Astrocyte (in vitro differentiated cells and primary cell): ENCODE data around the gene C2CD5.

ENCODE experiments used
- CTCF ChIP-seq: IDR thresholded peaks from 2 replicates; pipeline ENCODE4 v1.5.1; 2011; ENCODE audit warnings: low read depth, mild to moderate bottlenecking, inconsistent platforms, low read length, moderate library complexity; ENCODE audit not compliant: insufficient read depth
- EZH2 ChIP-seq: IDR thresholded peaks from 2 replicates; pipeline ENCODE4 v1.6.1; 2012; ENCODE audit warnings: mild to moderate bottlenecking, low read length, inconsistent platforms; ENCODE audit not compliant: insufficient read depth

GRCh38 chr12:22545255-22545654, 913 bp upstream of the C2CD5 start:
- no peak for TF ChIP-seq CTCF
- TF ChIP-seq EZH2, result no peak
